Measurements from ENCODE around the gene MATR3.

DNA sequence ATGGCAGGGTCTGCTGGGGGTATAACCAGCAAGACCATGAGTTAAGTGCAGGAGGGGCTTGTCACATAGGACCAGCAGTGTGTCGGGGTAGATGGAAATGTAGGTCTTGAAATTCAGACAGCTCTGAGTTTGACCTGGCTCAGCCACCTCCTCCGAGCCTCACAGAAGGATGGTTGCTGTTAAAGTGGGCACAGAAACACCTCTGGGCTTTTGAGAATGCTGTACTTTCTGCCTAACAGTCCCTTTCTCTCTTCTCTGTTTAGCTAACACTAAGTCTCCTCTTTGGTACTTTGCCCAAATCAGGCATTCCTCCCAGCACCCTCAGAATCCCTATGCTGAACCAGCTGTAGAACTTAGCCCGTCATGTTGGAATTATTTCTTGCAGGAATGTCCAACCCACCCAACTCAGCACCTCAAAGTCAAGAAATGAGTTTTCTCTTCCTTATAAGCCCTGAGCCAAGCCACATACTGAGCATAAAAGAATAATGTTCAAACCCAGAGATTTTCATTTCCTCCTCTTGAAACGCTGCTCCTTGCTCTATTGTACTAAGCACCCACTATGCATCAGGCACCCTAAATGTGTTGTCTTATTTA, 41.7 kb upstream of the MATR3 start:
- TF ChIP-seq, protein P1, sequence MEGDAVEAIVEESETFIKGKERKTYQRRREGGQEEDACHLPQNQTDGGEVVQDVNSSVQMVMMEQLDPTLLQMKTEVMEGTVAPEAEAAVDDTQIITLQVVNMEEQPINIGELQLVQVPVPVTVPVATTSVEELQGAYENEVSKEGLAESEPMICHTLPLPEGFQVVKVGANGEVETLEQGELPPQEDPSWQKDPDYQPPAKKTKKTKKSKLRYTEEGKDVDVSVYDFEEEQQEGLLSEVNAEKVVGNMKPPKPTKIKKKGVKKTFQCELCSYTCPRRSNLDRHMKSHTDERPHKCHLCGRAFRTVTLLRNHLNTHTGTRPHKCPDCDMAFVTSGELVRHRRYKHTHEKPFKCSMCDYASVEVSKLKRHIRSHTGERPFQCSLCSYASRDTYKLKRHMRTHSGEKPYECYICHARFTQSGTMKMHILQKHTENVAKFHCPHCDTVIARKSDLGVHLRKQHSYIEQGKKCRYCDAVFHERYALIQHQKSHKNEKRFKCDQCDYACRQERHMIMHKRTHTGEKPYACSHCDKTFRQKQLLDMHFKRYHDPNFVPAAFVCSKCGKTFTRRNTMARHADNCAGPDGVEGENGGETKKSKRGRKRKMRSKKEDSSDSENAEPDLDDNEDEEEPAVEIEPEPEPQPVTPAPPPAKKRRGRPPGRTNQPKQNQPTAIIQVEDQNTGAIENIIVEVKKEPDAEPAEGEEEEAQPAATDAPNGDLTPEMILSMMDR (conservative IDR thresholded peaks at IDR 0.05; ENCODE audit: low read depth, low read length): no peak
- TF ChIP-seq FOS (IDR thresholded peaks at IDR 0.05; ENCODE audit: low read depth, low read length) (no peak), POLR2A (IDR thresholded peaks at IDR 0.05; ENCODE audit: low read depth, low read length) (no peak), SMC3 (IDR thresholded peaks at IDR 0.05; ENCODE audit: low read depth, low read length) (no peak), MAFK (IDR thresholded peaks at IDR 0.05; ENCODE audit: low read depth, low read length) (no peak), BHLHE40 (IDR thresholded peaks at IDR 0.05; ENCODE audit: low read depth, low read length) (no peak), RAD21 (IDR thresholded peaks at IDR 0.05; ENCODE audit: low read length) (no peak), CEBPB (IDR thresholded peaks at IDR 0.05; ENCODE audit: low read depth, low read length) (no peak), MAZ (IDR thresholded peaks at IDR 0.05; ENCODE audit: borderline replicate concordance, low read depth, low read length) (no peak), RFX5 (IDR thresholded peaks at IDR 0.05; ENCODE audit: low read depth, low read length) (no peak)
- TF ChIP-seq, protein P2, sequence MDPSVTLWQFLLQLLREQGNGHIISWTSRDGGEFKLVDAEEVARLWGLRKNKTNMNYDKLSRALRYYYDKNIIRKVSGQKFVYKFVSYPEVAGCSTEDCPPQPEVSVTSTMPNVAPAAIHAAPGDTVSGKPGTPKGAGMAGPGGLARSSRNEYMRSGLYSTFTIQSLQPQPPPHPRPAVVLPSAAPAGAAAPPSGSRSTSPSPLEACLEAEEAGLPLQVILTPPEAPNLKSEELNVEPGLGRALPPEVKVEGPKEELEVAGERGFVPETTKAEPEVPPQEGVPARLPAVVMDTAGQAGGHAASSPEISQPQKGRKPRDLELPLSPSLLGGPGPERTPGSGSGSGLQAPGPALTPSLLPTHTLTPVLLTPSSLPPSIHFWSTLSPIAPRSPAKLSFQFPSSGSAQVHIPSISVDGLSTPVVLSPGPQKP (IDR thresholded peaks at IDR 0.05; ENCODE audit: borderline replicate concordance, low read depth, low read length): no peak

All from IMR-90 (cell line).